Esophagus muscularis mucosa (tissue), 4 donors: ENCODE data around the gene OR51B2.

Experiments used
- CTCF ChIP-seq, 3 experiments: fragments of 200-600 bp in 2 of 3; fragments of 450-650 bp in 1 of 3; sonication (generic) in 2 of 3; IDR thresholded peaks; one replicate each; pipeline ENCODE4 v1.5.1; 2017 to 2019; ENCODE audit warnings: antibody characterized with exemption in 3 of 3, mild to moderate bottlenecking in 2 of 3, moderate library complexity in 1 of 3
- EP300 ChIP-seq: sonication (generic); formaldehyde crosslinking; IDR thresholded peaks from one replicate; pipeline ENCODE4 v1.6.1; 2017; ENCODE audit warnings: antibody characterized with exemption
- POLR2A ChIP-seq: fragments of 450-650 bp; IDR thresholded peaks from one replicate; pipeline ENCODE4 v1.6.1; 2017; ENCODE audit warnings: antibody characterized with exemption, moderate library complexity, mild to moderate bottlenecking, low read depth

- TF ChIP-seq POLR2A (no peak), CTCF (IDR thresholded peaks at IDR 0.05) (no peak), EP300 (no peak)
Measured at GRCh38 chr11:5288906-5289550, 35.1 kb downstream of the OR51B2 start.
